BLaER1 treated with 17β-estradiol and CSF1 and Interleukin-3, amounts not matched to agents 10 nM and 100 nM (cell line): ENCODE data around the gene PSTK.

Experiments
- H3K27ac ChIP-seq, 11 experiments: shearing (Covaris generic); formaldehyde crosslinking; 2 replicates each; pipeline ENCODE4 v1.8.1; 2022
- H3K27me3 ChIP-seq, 11 experiments: shearing (Covaris generic); formaldehyde crosslinking; 2 replicates each; pipeline ENCODE4 v1.8.1; 2022
- H3K36me3 ChIP-seq, 11 experiments: shearing (Covaris generic); formaldehyde crosslinking; 2 replicates each; pipeline ENCODE4 v1.8.1; 2022
- H3K4me1 ChIP-seq, 10 experiments: shearing (Covaris generic); formaldehyde crosslinking; 2 replicates each; pipeline ENCODE4 v1.8.1; 2022
- H3K4me2 ChIP-seq, 11 experiments: shearing (Covaris generic); formaldehyde crosslinking; 2 replicates each; pipeline ENCODE4 v1.8.1; 2022
- H3K4me3 ChIP-seq, 10 experiments: shearing (Covaris generic); formaldehyde crosslinking; 2 replicates each; pipeline ENCODE4 v1.8.1; 2022
- H3K9ac ChIP-seq, 11 experiments: shearing (Covaris generic); formaldehyde crosslinking; 2 replicates each; pipeline ENCODE4 v1.8.1; 2022
- H3K9me3 ChIP-seq, 11 experiments: shearing (Covaris generic); formaldehyde crosslinking; replicated peaks in 1 of 11; 2 replicates each; pipeline ENCODE4 v1.8.1; 2022
- H4K20me1 ChIP-seq, 11 experiments: shearing (Covaris generic); formaldehyde crosslinking; 2 replicates each; pipeline ENCODE4 v1.8.1; 2022
- Cebpa-rat ChIP-seq, 11 experiments: shearing (Covaris generic); IDR thresholded peaks; 2 replicates each; pipeline ENCODE4 v1.8.1; 2022

The PSTK gene

DNA sequence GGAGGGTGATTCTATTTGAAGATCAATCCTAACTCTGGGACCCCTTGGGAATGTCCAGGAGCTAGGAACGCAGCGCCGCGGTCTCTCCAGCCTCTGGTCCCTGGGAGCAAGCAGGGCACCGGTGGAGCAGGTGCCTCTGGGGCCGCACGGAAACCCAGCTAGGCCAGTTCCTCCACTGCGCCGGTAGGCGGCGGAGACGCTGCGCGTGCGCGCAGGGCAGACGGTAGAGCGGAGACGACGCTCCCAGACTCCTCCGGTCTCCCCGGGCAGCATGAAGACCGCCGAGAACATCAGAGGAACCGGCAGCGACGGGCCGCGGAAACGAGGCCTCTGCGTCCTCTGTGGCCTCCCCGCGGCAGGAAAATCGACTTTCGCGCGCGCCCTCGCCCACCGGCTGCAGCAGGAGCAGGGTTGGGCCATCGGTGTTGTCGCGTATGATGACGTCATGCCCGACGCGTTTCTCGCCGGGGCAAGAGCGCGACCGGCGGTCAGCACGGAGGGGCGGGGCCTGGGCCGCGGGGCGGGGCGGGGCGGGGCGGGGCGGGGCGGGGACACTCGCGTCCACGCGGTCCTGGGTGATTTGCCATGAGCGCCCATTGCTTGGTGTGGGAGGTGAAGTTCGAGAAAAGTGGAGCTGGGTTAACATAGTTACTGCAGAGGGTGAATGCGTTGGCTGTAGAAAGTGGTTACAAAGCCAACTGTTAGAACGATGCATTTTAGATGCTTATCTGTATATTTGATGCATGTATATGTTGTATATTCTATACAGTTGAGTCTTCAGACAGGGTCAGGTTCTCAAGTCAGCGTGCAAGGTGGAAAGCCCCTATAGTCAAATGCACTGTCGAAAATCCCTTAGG is at the start of gene PSTK:
Gene PSTK, plus strand, starts transcription at position 193 of the 857 bp plus-strand sequence. Its CDS starts 79 bp downstream, at position 272.
- Histone ChIP-seq H3K9me3 (no peaks in the 10 kb centered on the region), H3K4me2 (peak within 1 kb of the TSS; percentile 83 to 98 (median 94)), H3K36me3 (peaks cover 9 to 25% (median 23%) of the 10 kb centered on the region in 11 experiments; a peak in 20 of 22 replicates), H3K9ac (peak within 1 kb of the TSS; percentile 89 to 97 (median 91)), H3K27me3 (no peaks in the 10 kb centered on the region), H3K27ac (peak within 1 kb of the TSS; percentile 89 to 97 (median 94)), H4K20me1 (no peaks in the 10 kb centered on the region), H3K4me3 (peak within 1 kb of the TSS; percentile 64 to 81 (median 71)), H3K4me1 (peaks cover 18 to 26% (median 24%) of the 10 kb centered on the region in 10 experiments)
- TF ChIP-seq Cebpa-rat (IDR thresholded peaks at IDR 0.05) = no peak

- no peak overlapping the region for H3K4me2 ChIP-seq
- H3K27me3 ChIP-seq = no peaks in the 10 kb centered on the region
- peaks cover 0 to 7% (median 0%) of the 10 kb centered on the region in 11 experiments; a peak in 7 of 22 replicates for H3K9me3 ChIP-seq
- H3K9ac ChIP-seq = no peak overlapping the region
- H3K4me3 ChIP-seq = no peak overlapping the region
- TF ChIP-seq Cebpa-rat (IDR thresholded peaks at IDR 0.05) = no peak
- H3K4me1 ChIP-seq = no peaks in the 10 kb centered on the region
- peaks cover 25 to 75% (median 51%) of the 10 kb centered on the region in 11 experiments for H3K36me3 ChIP-seq
- H4K20me1 ChIP-seq = peaks cover 0 to 4% (median 0%) of the 10 kb centered on the region in 11 experiments; a peak in 1 of 22 replicates
- H3K27ac ChIP-seq = no peak overlapping the region
Measured at GRCh38 chr10:122931088-122931906, 48.9 kb upstream of the PSTK start.

DNA sequence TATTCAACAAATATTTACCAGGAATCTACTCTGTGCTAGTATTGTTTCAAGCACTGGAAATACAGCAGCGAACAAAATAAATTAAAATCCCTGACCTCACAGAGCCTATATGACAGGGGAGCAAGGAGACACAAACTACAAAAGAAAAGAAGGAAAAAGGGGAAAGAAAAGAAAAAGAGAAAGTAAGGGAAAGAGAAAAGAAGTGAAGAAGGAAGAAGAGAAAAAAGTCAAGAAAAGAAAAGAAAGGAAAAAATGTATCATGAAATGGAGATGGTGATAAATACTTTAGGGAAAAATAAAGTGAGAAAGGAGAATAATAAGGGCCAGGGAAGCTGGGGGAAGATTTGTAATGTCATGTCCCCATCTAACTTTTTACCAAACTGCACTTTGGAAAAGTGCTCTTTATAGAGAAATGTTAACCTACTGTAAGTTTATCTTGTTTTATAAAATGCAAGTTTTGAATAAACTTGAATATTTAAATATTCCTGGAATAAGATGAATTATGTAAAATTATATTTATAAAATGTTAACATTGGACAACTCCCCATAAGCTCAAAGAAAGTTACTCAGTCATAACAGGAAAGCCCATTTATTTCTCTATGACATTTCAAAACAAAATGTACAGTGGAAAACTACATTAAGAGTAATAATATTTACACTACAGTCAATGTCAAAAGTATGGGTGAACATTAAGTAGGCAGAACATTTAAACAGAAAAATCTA is 40.9 kb upstream of the PSTK start:
- H3K4me2 ChIP-seq = no peak overlapping the region
- no peaks in the 10 kb centered on the region for H3K27me3 ChIP-seq
- no peak for TF ChIP-seq Cebpa-rat (IDR thresholded peaks at IDR 0.05)
- H3K9me3 ChIP-seq = peaks cover 0 to 16% (median 4%) of the 10 kb centered on the region in 11 experiments; a peak in 9 of 22 replicates
- H3K4me3 ChIP-seq = no peak overlapping the region
- H3K36me3 ChIP-seq = peaks cover 40 to 77% (median 62%) of the 10 kb centered on the region in 11 experiments
- H3K9ac ChIP-seq = no peak overlapping the region
- H4K20me1 ChIP-seq = no peaks in the 10 kb centered on the region
- no peaks in the 10 kb centered on the region for H3K4me1 ChIP-seq
- H3K27ac ChIP-seq = no peak overlapping the region

- Histone ChIP-seq H3K27me3 (no peaks in the 10 kb centered on the region), H3K9ac (no peak overlapping the region)
Measured at GRCh38 chr10:122939856-122940543, 40.2 kb upstream of the PSTK start.

GRCh38 chr10:122949296-122949695 is 30.9 kb upstream of the PSTK start:
- H3K9ac ChIP-seq = no peak overlapping the region
- peaks cover 37 to 74% (median 51%) of the 10 kb centered on the region in 11 experiments; a peak in 21 of 22 replicates for H3K36me3 ChIP-seq
- H3K4me3 ChIP-seq = no peak overlapping the region
- no peak overlapping the region for H3K4me2 ChIP-seq
- TF ChIP-seq Cebpa-rat (IDR thresholded peaks at IDR 0.05) = no peak
- H3K4me1 ChIP-seq = peaks cover 10 to 33% (median 22%) of the 10 kb centered on the region in 10 experiments
- peaks cover 0 to 7% (median 0%) of the 10 kb centered on the region in 11 experiments; a peak in 6 of 22 replicates for H3K9me3 ChIP-seq
- no peak overlapping the region for H3K27ac ChIP-seq
- no peaks in the 10 kb centered on the region for H4K20me1 ChIP-seq
- no peaks in the 10 kb centered on the region for H3K27me3 ChIP-seq

More at GRCh38 chr10:122939856-122940543, 40.2 kb upstream of the PSTK start:
- H3K4me2 ChIP-seq = no peak overlapping the region
- H3K4me1 ChIP-seq = no peaks in the 10 kb centered on the region
- H3K9me3 ChIP-seq = peaks cover 0 to 16% (median 4%) of the 10 kb centered on the region in 11 experiments; a peak in 9 of 22 replicates
- no peak for TF ChIP-seq Cebpa-rat (IDR thresholded peaks at IDR 0.05)
- H3K27ac ChIP-seq = no peak overlapping the region
- H4K20me1 ChIP-seq = no peaks in the 10 kb centered on the region
- peaks cover 37 to 77% (median 60%) of the 10 kb centered on the region in 11 experiments for H3K36me3 ChIP-seq
- H3K4me3 ChIP-seq = no peak overlapping the region

DNA sequence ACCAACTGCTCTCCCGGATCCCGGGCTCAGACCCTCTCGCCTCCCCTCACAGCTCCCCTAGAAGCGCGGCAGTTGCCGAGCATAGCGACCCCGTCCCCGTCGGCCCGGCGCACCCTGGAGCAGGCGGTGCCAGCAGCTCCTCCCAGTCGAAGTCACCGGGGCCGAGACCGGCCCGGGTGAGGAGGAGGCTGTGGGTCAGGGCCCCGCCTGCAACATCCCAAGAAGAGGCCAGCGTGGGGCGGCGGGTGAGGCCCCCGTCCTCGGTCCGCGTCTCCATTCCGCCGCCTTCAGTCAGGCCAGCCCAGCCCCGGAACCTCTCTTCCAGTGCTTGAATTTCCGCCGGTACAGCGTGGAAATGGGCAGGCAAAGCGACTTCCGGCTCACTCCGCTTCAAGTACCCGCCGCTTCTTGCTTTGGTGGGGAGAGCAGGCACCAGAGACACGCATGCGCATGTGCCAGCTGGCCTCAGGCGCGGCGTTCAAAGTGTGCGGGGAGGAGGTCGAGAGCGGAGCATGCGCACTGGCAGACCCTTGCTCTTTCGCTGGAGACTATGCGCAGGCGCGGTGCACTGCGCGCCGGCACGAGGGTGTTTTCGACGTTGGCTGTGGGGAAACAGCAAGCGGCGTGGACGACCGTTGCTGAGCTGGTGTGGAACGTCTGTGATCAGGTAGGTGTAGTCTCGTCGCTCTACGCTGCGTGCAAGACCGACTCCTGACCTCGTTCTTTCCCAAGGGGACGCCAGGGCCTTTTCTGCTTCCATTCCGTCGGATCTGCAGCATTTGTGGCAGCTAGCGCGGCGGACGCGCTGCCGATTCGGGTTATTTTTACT is 26.1 kb upstream of the PSTK start, which contains the start of gene C10orf88:
Gene C10orf88, minus strand, starts transcription at position 326 of the 829 bp plus-strand sequence. Its CDS starts 49 bp downstream, at position 277.
- H3K4me2 ChIP-seq = peak within 1 kb of the TSS; percentile 79 to 95 (median 89)
- peaks cover 17 to 38% (median 28%) of the 10 kb centered on the region in 10 experiments for H3K4me1 ChIP-seq
- H3K4me3 ChIP-seq = peak within 1 kb of the TSS; percentile 72 to 90 (median 84)
- H3K27ac ChIP-seq = peak within 1 kb of the TSS; percentile 83 to 89 (median 87)
- no peak for TF ChIP-seq Cebpa-rat (IDR thresholded peaks at IDR 0.05)
- peaks cover 0 to 27% (median 10%) of the 10 kb centered on the region in 11 experiments; a peak in 16 of 22 replicates for H3K36me3 ChIP-seq
- H3K9me3 ChIP-seq = peaks cover 0 to 10% (median 8%) of the 10 kb centered on the region in 11 experiments; a peak in 15 of 22 replicates
- no peaks in the 10 kb centered on the region for H4K20me1 ChIP-seq
- peak within 1 kb of the TSS; percentile 88 to 93 (median 91) for H3K9ac ChIP-seq
- H3K27me3 ChIP-seq = no peaks in the 10 kb centered on the region

DNA sequence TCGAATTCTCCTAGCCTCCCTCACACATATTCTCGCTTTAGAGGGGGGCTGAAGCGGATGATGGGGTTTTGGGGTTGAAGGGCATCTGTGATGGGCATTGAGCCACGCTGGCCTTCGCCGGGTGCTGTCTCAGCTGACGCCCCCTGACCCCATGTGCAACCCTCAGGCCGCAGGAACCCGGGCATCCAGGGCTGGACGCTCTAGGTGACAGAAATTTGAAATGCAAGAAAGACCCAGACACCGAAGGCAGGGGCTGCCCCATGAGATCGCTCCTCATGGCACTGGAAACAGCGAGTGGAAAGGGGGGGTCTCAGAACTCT is 25.5 kb upstream of the PSTK start:
- Histone ChIP-seq H3K36me3 (peaks cover 0 to 21% (median 8%) of the 10 kb centered on the region in 11 experiments; a peak in 13 of 22 replicates), H3K4me3 (peak overlapping the region; percentile 72 to 90 (median 84); a peak in 18 of 20 replicates), H4K20me1 (no peaks in the 10 kb centered on the region), H3K9me3 (peaks cover 0 to 10% (median 8%) of the 10 kb centered on the region in 11 experiments; a peak in 15 of 22 replicates), H3K27me3 (no peaks in the 10 kb centered on the region), H3K27ac (peak overlapping the region in 3 of 11 experiments; percentile 50 to 87 (median 85); a peak in 3 of 22 replicates), H3K4me2 (peak overlapping the region; percentile 41 to 86 (median 64)), H3K9ac (no peak overlapping the region), H3K4me1 (peaks cover 17 to 38% (median 28%) of the 10 kb centered on the region in 10 experiments)
- TF ChIP-seq Cebpa-rat (IDR thresholded peaks at IDR 0.05) = no peak
